ENCODE measurements around the gene WFDC2.

Gene WFDC2

GRCh38 chr20:45501600-45501999, 32.0 kb downstream of the WFDC2 start:
- no peak for DNase-seq

GRCh38 chr20:45502561-45502960, 33.0 kb downstream of the WFDC2 start:
- no peak for DNase-seq

GRCh38 chr20:45503403-45503802, 33.9 kb downstream of the WFDC2 start:
- DNase-seq, result no peak

GRCh38 chr20:45506398-45506797, 36.8 kb downstream of the WFDC2 start:
- no peak for DNase-seq

- no peak for DNase-seq
These were observed 37.7 kb downstream of the WFDC2 start for GRCh38 chr20:45507011-45507820.

GRCh38 chr20:45508068-45508886, 38.7 kb downstream of the WFDC2 start:
- DNase-seq, result no peak

- no peak for DNase-seq
These were observed 39.5 kb downstream of the WFDC2 start for GRCh38 chr20:45509091-45509490.

- DNase-seq, result no peak
These were observed 40.8 kb downstream of the WFDC2 start for GRCh38 chr20:45510242-45510862.

GRCh38 chr20:45515147-45515913, 45.8 kb downstream of the WFDC2 start, which contains the start of gene SPINT3:
Gene SPINT3 (minus strand): TSS chr20:45515622. CDS start chr20:45515608, 14 bp downstream.
- no peak for DNase-seq

- DNase-seq, result no peak
These were observed 48.7 kb downstream of the WFDC2 start for GRCh38 chr20:45518282-45518681.

GRCh38 chr20:45523821-45524220, 54.3 kb downstream of the WFDC2 start:
- no peak for DNase-seq

- DNase-seq, result no peak
These were observed 57.7 kb downstream of the WFDC2 start for GRCh38 chr20:45527294-45527693.
